SK-N-SH treated with all-trans-retinoic acid at 6 μM for 48 hours (cell line): ENCODE results near the gene ANKDD1A.
A peak's percentile ranks its signal among the peaks of the same experiment; 100 is the strongest.

Experiments used
- ATAC-seq: fragments of 200-7000 bp; cut with Tn5 transposase; 3 replicates; pipeline ENCODE4 v1.9.1; 2020; ENCODE audit warnings: mild to moderate bottlenecking, moderate library complexity
- ARNTL ChIP-seq: fragments of 450-650 bp; formaldehyde crosslinking; IDR thresholded peaks from 2 replicates; pipeline ENCODE4 v1.5.0; 2020; ENCODE audit warnings: low read depth, mild to moderate bottlenecking, moderate library complexity, borderline replicate concordance
- CSDC2 ChIP-seq: fragments of 250-450 bp; sonication (Bioruptor Pico); IDR thresholded peaks from 2 replicates; pipeline ENCODE4 v1.5.0; 2020; ENCODE audit warnings: mild to moderate bottlenecking, moderate library complexity
- ISL1 ChIP-seq: fragments of 250-450 bp; sonication (Bioruptor Pico); IDR thresholded peaks from 2 replicates; pipeline ENCODE4 v2.1.2; 2022; ENCODE audit warnings: mild to moderate bottlenecking, moderate library complexity
- OSR1 ChIP-seq: fragments of 250-450 bp; sonication (Bioruptor Pico); IDR thresholded peaks from 2 replicates; pipeline ENCODE4 v1.8.0; 2022; ENCODE audit warnings: moderate library complexity, mild to moderate bottlenecking, inconsistent platforms
- PATZ1 ChIP-seq: fragments of 250-450 bp; sonication (Bioruptor Pico); IDR thresholded peaks from 2 replicates; pipeline ENCODE4 v1.8.0; 2020; ENCODE audit warnings: mild to moderate bottlenecking, moderate library complexity, borderline replicate concordance
- PPARA ChIP-seq: fragments of 250-450 bp; sonication (Bioruptor Pico); IDR thresholded peaks from 2 replicates; pipeline ENCODE4 v1.5.0; 2020; ENCODE audit warnings: mild to moderate bottlenecking, borderline replicate concordance
- RARB ChIP-seq: fragments of 250-450 bp; sonication (Bioruptor Pico); IDR thresholded peaks from 2 replicates; pipeline ENCODE4 v1.8.0; 2021; ENCODE audit warnings: mild to moderate bottlenecking, moderate library complexity
- TCF4 ChIP-seq: fragments of 250-450 bp; sonication (Bioruptor Pico); IDR thresholded peaks from 2 replicates; pipeline ENCODE4 v1.8.0; 2021; ENCODE audit warnings: mild to moderate bottlenecking, moderate library complexity, borderline replicate concordance
- TOX ChIP-seq: fragments of 250-450 bp; sonication (Bioruptor Pico); IDR thresholded peaks from 2 replicates; pipeline ENCODE4 v1.8.0; 2021; ENCODE audit warnings: mild to moderate bottlenecking, moderate library complexity, borderline replicate concordance
- TSHZ2 ChIP-seq: fragments of 250-450 bp; sonication (Bioruptor Pico); IDR thresholded peaks from 2 replicates; pipeline ENCODE4 v1.5.0; 2020; ENCODE audit warnings: mild to moderate bottlenecking, moderate library complexity
- ZC3H10 ChIP-seq: fragments of 250-450 bp; sonication (Bioruptor Pico); IDR thresholded peaks from 2 replicates; pipeline ENCODE4 v1.5.1; 2021; ENCODE audit warnings: mild to moderate bottlenecking, moderate library complexity
- ZFP30 ChIP-seq: fragments of 450-650 bp; formaldehyde crosslinking; IDR thresholded peaks from 2 replicates; pipeline ENCODE4 v1.5.0; 2022; ENCODE audit warnings: mild to moderate bottlenecking, moderate library complexity
- ZNF565 ChIP-seq: fragments of 450-650 bp; formaldehyde crosslinking; conservative IDR thresholded peaks from 2 replicates; pipeline ENCODE4 v1.5.0; 2020; ENCODE audit warnings: low read depth, mild to moderate bottlenecking, moderate library complexity
- ZNF70 ChIP-seq: fragments of 450-650 bp; formaldehyde crosslinking; IDR thresholded peaks from 2 replicates; pipeline ENCODE4 v1.5.0; 2020; ENCODE audit warnings: mild to moderate bottlenecking, moderate library complexity
- ZNF8 ChIP-seq: fragments of 450-650 bp; formaldehyde crosslinking; IDR thresholded peaks from 2 replicates; pipeline ENCODE4 v1.5.0; 2020; ENCODE audit warnings: mild to moderate bottlenecking, moderate library complexity
- TF ChIP-seq, protein P1 (sequence below): fragments of 250-450 bp; sonication (Bioruptor Pico); IDR thresholded peaks from 2 replicates; pipeline ENCODE4 v1.8.0; 2021; ENCODE audit warnings: low read depth, mild to moderate bottlenecking, moderate library complexity, borderline replicate concordance
- TF ChIP-seq, protein P2 (sequence below): fragments of 250-450 bp; sonication (Bioruptor Pico); IDR thresholded peaks from 2 replicates; pipeline ENCODE4 v1.5.1; 2020; ENCODE audit warnings: low read depth, mild to moderate bottlenecking, moderate library complexity

The ANKDD1A gene

GRCh38 chr15:64875641-64876223, 36.0 kb upstream of the ANKDD1A start:
- peak; percentile 30 for ATAC-seq
- no peak for TF ChIP-seq TOX (CRISPR knock-in tag)
- TF ChIP-seq RARB (CRISPR knock-in tag): no peak
- TF ChIP-seq, protein P1, sequence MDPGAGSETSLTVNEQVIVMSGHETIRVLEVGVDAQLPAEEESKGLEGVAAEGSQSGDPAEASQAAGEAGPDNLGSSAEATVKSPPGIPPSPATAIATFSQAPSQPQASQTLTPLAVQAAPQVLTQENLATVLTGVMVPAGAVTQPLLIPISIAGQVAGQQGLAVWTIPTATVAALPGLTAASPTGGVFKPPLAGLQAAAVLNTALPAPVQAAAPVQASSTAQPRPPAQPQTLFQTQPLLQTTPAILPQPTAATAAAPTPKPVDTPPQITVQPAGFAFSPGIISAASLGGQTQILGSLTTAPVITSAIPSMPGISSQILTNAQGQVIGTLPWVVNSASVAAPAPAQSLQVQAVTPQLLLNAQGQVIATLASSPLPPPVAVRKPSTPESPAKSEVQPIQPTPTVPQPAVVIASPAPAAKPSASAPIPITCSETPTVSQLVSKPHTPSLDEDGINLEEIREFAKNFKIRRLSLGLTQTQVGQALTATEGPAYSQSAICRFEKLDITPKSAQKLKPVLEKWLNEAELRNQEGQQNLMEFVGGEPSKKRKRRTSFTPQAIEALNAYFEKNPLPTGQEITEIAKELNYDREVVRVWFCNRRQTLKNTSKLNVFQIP (CRISPR knock-in tag): no peak

GRCh38 chr15:64877435-64877834, 34.3 kb upstream of the ANKDD1A start:
- TF ChIP-seq RARB (CRISPR knock-in tag) (no peak), PATZ1 (CRISPR knock-in tag) (no peak), ZNF70 (CRISPR knock-in tag) (no peak)
- TF ChIP-seq, protein P1 (CRISPR knock-in tag): no peak
- TF ChIP-seq, all 23 proteins: peak for 0
- ATAC-seq: peak; percentile 49

DNA sequence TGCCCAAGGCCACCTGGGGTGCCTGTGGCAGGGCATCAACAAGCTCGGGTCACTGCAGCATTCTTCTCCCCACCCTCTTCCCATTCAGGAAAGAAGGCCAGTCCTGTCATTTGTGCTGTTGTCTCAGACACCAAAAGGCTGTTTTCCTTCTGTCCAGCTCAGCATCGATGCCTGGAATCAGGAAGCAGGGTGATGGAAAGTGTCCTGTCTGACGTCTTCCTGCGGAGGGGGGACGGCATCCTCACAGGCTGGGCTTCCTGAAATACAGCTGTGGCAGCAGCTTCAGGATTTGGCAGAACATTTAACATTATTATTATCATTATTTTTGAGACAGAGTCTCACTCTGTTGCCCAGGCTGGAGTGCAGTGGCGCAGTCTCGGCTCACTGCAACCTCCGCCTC, 33.0 kb upstream of the ANKDD1A start:
- no peak for ATAC-seq
- no peak for TF ChIP-seq ISL1 (CRISPR knock-in tag)
- TF ChIP-seq OSR1 (CRISPR knock-in tag): no peak
- no peak for TF ChIP-seq ZC3H10
- no peak for TF ChIP-seq ZNF70 (CRISPR knock-in tag)
- TF ChIP-seq PPARA (CRISPR knock-in tag): no peak
- no peak for TF ChIP-seq TCF4

DNA sequence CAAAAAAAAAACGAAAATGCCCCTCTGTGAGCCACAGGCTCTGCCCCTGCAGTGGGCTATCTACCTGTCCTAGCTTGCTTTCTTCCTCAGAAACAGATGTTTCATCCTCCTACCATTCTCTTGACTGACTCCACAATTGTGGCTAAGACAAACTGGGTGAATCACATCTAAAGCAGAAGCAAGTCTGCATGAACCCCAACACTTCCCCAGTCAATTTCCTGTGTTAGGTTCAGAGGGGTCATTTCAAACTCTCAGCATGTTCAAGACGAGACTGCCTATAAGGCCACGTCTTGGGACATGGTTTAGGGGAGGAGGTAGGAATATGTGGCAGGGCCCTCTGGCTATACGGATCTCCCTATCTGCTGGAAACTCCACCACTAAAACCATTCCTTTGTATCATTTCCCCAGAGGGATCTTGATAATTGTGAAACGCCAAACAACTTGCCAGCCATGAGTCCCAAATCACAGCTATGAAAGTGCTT, 28.6 kb upstream of the ANKDD1A start:
- TF ChIP-seq ZC3H10: no peak
- TF ChIP-seq TCF4: no peak
- no peak for TF ChIP-seq ZFP30 (CRISPR knock-in tag)
- no peak for TF ChIP-seq ZNF565 (CRISPR knock-in tag)
- TF ChIP-seq, protein P2, sequence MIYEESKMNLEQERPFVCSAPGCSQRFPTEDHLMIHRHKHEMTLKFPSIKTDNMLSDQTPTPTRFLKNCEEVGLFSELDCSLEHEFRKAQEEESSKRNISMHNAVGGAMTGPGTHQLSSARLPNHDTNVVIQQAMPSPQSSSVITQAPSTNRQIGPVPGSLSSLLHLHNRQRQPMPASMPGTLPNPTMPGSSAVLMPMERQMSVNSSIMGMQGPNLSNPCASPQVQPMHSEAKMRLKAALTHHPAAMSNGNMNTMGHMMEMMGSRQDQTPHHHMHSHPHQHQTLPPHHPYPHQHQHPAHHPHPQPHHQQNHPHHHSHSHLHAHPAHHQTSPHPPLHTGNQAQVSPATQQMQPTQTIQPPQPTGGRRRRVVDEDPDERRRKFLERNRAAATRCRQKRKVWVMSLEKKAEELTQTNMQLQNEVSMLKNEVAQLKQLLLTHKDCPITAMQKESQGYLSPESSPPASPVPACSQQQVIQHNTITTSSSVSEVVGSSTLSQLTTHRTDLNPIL (CRISPR knock-in tag): no peak
- TF ChIP-seq CSDC2: no peak
- no peak for TF ChIP-seq PPARA (CRISPR knock-in tag)
- no peak for TF ChIP-seq TOX (CRISPR knock-in tag)
- TF ChIP-seq ZNF8 (CRISPR knock-in tag): no peak
- no peak for ATAC-seq

DNA sequence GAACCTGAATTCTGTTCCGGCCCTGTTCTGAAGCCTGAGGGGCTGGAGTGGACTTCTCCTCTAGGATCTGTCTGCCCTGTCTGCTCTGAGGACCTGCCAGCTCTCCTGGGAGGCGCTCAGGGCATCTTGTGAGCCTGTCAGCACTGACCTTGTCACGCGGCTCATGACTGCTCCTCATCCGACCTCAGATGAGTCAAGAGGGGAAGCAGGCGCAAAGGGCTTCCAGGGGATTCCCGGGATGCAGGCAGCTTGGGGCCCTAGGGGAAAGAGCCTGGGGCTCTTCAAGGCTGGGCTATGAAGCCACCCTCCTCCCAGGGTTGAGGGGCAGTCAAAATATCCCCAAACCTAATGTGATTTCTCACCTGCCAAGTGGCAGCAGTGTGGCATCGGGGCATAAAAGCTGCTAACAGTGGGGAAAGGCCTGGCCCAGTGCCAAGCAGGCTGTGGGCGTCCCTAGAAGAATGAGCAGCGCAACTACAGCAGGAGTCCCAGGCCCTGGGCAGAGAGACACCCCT, 27.6 kb upstream of the ANKDD1A start:
- peak; percentile 88 for ATAC-seq
- TF ChIP-seq ZNF70 (CRISPR knock-in tag) (no peak), ARNTL (CRISPR knock-in tag) (no peak), TSHZ2 (CRISPR knock-in tag) (no peak), PATZ1 (CRISPR knock-in tag) (no peak), ZFP30 (CRISPR knock-in tag) (no peak), TOX (CRISPR knock-in tag) (no peak), ZNF8 (CRISPR knock-in tag) (no peak), ZNF565 (CRISPR knock-in tag) (no peak)
- TF ChIP-seq, protein P2 (CRISPR knock-in tag): no peak
- TF ChIP-seq, protein P1 (CRISPR knock-in tag): no peak
